Suppressor macrophage (primary cell): ENCODE measurements around the gene CIZ1.
"Not testable (repeated sequence)": the region's sequence is repeated elsewhere in the genome, so short reads cannot be mapped to it uniquely, and the experiment has no call there.

Experiments
- DNase-seq, 4 experiments: peaks; one replicate each; pipeline ENCODE4 v3.0.0-alpha.2; 2020 to 2022

Gene CIZ1

DNA sequence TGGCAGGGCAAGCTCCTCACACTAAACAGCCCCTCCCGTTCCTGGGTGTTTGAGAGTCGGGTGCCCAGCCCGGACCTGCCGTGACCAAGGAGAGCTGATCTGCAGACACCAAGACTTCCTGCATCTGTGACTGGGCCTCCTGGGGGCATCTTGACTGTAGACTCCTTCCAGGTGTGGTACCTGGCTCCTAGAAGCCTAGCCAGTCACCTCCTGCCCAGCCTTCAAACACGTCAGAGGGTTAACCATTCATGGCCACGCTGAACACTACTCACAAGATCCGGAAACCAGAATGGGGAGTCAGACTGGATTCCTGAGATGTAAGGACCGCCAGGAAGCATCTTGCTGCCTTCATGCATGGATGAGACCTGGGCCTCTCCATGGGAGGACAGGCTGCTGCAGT is 45.8 kb downstream of the CIZ1 start:
- DNase-seq = no peak

- DNase-seq = no peak
These were observed 46.9 kb downstream of the CIZ1 start for GRCh38 chr9:128144239-128145181.

DNA sequence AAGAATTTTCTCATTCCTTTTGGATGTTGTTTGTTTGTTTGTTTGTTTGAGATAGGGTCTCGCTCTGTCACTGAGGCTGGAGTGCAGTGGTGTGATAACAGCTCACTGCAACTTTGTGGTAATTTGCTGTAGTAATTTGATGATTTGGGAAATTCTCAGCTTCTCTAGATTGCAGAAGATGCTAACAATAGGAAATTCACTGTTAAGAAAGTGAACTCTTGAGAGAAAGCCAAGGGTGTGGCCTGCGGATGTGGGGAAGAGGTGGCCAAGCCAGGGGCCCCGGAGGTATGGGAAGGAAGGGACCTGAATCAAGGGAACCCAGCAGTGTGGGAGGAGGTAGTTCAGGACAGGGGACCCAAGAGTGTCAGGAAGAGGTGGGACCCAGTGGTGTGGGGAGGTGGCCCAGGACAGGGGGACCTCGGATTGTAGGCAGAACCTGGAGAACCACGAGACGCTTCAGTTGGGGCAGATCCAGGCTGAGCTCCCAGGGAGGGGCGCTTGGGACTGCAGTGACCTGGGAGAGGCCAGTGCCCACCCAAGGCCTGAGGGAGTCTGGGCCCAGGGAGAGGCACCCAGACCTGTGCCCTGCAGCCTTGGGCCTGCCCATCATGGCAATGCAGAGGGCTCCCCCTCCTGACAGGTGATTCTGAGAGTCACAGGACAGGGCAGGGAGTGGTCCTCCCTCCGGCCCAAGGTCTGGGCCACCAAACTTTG is 47.7 kb downstream of the CIZ1 start:
- DNase-seq = no peak

GRCh38 chr9:128142596-128142995 is 48.8 kb downstream of the CIZ1 start:
- DNase-seq = no peak

- DNase-seq = no peak
These were observed 49.3 kb downstream of the CIZ1 start for GRCh38 chr9:128142061-128142460.

DNA sequence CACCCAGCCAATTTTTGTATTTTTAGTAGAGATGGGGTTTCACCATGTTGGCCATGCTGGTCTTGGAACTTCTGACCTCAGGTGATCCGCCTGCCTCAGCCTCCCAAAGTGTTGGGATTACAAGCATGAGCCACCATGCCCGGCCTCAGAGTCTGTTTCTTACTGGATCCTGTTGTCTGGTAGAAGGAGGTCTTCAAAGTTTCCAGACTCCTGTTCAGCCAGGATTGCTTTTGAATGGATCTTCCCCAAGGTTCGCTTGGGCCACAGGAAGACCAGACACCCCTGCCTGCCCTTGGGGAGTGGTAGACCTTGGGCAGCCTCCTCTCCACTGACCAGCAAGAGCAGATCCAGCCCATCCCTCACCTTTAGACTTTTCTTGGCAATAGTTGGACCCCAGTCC is 49.8 kb downstream of the CIZ1 start:
- no peak for DNase-seq

DNA sequence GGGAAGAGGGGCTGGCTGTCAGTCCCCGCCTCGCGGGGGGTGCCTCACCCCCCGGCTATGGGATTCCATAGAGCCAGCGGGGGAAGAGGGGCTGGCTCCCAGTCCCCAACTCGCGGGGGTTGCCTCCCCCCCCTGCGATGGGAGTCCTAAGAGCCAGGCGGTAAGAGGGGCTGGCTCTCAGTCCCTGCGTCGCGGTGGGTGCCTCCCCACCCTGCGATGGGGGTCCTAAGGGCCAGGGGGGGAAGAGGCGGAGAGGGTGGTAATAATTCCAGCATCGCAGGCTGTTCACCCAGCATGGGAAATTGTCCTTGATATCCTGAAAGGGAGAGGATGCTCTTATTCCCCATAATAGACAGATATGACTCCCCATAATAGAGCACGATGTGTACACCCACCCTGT is 51.8 kb downstream of the CIZ1 start:
- DNase-seq = no peak

DNA sequence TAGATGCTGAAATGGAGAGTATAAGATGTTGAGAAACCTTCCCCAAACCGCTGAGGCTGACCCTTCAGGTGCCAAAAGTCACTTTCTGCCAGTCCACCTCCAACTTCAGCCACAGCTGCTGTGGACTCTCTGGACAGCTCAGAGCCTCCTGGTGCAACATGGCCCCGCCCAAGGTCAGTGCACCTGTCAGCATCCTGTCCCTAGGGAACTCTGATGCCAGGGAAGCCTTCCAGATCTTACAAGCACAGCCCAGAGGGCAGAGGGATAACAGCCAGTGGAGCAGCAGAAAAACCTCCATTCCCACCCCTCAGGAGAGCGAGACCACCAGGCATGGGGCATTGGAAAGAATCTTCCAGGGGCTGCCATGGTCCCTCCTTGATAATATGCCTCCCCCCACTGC is 53.4 kb downstream of the CIZ1 start:
- DNase-seq = no peak

GRCh38 chr9:128136816-128137793 is 54.3 kb downstream of the CIZ1 start:
- no peak for DNase-seq

- DNase-seq = not testable (repeated sequence)
These were observed 55.8 kb downstream of the CIZ1 start for GRCh38 chr9:128135561-128135960.

DNA sequence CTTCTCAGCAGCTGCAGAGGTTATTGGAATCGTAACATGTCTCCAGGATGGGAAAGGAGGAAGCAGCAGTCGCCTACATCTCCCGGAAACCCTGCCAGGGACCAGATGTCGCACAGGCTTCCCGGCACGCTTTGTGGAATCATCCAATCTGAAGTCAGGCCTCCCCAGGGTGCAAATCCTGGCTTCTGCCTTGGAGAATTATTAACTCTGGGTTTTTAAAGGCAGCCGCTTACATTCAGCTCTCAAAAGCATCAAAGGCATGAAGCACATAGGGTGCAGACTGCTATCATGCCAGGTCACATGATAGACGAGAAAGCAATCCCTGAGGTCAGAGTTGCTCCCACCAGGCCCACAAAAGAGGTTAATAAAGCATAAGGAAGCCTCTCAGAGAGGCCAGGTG is 59.2 kb downstream of the CIZ1 start:
- DNase-seq = not testable (repeated sequence)

DNA sequence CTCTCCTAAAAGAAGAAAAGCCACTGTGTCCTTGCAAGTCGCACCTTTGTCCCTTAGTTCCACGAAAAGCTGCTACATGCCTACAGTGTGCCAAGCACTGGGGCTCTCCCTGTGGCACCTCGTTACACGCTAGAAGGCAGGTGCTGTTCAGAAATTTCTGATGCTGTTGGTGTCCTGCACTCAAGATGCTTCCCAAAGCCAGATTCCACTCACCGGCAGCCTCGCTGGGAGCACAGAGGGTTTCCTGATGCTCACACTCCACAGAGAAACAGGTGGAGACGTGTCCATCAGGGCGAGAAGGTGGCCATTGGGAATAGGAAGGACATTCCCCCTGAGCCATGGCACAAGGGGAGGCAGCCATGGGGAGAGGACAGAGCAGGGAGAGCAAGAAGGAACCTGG is 60.0 kb downstream of the CIZ1 start:
- not testable (repeated sequence) for DNase-seq

- not testable (repeated sequence) for DNase-seq
These were observed 60.7 kb downstream of the CIZ1 start for GRCh38 chr9:128130651-128131050.

DNA sequence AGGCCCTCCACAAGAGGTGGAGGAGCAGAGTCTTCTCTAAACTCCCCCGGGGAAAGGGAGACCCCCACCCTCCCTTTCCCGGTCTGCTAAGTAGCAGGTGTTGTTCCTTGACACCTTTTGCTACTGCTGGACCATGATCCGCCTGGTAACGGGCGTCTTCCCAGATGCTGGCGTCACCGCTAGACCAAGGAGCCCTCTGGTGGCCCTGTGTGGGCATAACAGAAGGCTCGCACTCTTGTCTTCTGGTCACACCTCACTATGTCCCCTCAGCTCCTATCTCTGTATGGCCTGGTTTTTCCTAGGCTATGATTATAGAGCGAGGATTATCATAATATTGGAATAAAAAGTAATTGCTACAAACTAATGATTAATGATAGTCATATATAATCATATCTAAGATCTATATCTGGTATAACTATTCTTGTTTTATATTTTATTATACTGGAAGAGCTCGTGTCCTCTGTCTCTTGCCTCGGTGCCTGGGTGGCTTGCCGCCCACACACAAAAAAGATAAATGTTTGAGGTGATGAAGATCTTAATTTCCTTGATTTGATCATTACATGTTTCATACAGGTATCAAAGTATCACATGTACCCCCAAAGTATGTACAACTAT is 61.3 kb downstream of the CIZ1 start:
- DNase-seq = not testable (repeated sequence)

DNA sequence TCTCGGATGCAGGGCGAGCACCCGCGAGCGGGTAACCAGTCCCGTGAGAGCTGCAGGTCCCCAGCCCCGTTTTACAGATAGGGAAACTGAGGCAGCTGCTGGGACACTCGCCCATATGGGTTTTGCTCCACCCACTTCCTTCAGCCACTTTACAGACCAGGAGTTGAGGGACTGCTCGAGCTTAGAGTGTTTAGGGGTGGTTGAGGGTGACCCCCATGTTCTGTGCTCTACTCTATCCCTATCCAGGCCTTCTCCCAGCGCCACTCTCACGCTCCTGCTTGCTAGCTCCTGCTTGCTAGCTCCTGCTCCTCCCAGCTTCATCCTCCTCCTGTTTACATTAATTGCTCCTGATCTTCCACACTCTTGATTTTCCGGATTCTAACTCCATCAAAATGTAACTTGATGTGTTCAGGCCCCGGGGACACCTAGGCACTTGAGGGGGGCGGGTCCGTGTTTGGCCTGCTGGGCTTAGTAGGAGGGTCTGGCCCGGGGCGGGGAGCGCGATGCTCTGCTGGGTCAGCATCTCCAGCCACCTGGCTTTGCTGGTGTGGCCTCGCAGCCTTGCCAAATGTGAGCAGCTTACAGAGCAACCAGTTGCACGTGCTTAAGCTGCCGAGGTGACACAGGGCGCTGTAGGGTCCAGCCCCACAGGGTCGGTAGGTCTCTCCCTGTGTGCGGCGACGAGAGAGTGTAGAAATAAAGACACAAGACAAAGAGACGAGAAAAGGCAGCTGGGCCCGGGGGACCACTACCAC is 62.4 kb downstream of the CIZ1 start:
- no peak for DNase-seq

DNA sequence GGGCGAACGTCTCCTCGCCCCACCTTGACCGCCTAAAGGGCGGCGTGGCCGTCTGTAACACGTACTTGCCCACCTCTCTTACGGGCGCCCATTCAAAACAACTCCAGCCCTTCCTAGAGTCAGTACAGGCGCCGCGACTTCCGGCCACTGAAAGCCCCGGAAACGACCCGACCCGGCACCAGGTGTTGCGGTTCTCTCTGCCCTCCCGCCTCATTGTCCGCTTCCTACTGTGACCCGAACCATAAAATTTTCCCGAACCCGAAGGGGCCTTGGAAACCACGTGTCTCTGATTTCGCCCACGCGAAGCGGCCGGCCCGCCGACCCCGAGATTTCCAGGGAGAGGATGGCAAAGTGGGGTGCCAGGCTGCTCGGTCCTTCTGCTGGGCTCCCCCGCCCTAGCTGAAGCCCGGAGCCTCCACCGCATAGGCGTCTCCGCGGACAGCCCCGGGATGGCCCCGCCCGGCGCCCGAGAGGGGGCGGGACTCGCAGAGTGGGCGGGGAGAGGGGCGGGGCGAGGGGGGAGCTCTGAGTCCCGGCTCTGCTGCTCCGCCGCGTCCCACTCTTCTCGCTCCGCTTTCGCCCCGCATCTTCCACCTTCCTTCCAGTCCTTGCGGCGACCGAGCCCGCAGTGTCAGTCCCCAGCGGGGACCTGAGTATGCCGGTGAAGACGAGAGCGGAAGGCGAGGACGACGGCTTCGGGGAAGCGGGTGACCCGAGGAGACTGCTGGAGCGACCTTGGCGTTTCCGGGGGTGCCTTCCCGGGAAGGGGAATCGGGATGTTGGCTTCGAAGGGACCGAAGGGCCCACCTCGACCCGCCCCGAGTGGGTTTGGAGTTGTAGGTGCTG is 63.2 kb downstream of the CIZ1 start:
- peak; percentile 85 to 94 (median 90) for DNase-seq

- DNase-seq = peak; percentile 91 to 97 (median 94)
These were observed 63.8 kb downstream of the CIZ1 start, which contains the start of gene PTGES2 for GRCh38 chr9:128127568-128127989. Gene PTGES2 (minus strand): TSS chr9:128127729. CDS start chr9:128127717, 12 bp downstream.

- no peak for DNase-seq
These were observed 65.6 kb downstream of the CIZ1 start for GRCh38 chr9:128125580-128126354.

DNA sequence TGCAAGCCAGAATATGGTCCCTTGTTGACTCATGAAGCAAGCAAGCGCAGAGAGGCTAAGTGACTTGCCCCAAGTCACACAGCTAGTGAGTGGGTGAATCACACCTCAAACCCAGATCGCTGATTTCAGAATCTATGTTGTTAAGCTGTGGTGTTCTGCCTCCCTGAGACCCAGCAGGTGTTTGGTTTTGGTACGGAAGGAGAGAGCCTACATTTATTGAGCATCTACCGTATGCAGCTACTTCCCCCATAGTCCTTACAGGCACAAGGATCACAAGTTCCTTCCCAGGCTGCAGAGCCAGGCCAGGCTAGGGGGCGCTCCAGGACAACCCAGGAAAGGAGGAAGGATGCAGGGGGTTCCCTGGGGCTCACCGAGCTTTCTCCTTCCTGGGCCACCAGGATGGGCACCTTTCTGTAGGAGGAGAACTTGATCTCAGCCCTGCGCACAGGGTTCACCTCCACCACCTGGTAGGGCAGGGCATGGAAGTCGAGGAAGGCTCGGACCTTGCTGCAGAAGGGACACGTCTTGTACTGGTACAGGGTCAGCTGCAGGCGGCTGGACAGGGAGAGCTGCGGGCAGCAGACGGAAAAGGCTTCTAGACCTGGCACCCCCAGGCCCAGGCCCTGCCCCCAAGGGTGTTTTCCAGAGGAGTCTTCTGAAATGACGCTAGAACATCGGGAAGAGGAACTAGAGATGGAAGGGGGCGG is 66.3 kb downstream of the CIZ1 start:
- peak; percentile 74 to 91 (median 77) for DNase-seq
